GM18505 (cell line): ENCODE measurements around the gene PLA2G4B.

Experiments used
- ATAC-seq: cut with Tn5 transposase; IDR thresholded peaks from one replicate; pipeline ENCODE4 v1.9.1; 2021; ENCODE audit not compliant: unreplicated experiment
- POLR2A ChIP-seq: IDR thresholded peaks from 4 replicates; pipeline ENCODE4 v1.6.1; 2011; ENCODE audit warnings: borderline replicate concordance; ENCODE audit not compliant: insufficient read depth, insufficient read length; ENCODE audit errors: extremely low read depth

The PLA2G4B gene

GRCh38 chr15:41801185-41801584 lies 37.5 kb upstream of the PLA2G4B start:
- TF ChIP-seq POLR2A: no peak
- ATAC-seq: no peak

GRCh38 chr15:41801850-41802455 lies 36.7 kb upstream of the PLA2G4B start:
- ATAC-seq: no peak
- no peak for TF ChIP-seq POLR2A

- TF ChIP-seq POLR2A: no peak
- ATAC-seq: no peak
Measured at GRCh38 chr15:41804361-41804760, 34.3 kb upstream of the PLA2G4B start.

GRCh38 chr15:41804916-41805666 lies 33.6 kb upstream of the PLA2G4B start:
- no peak for ATAC-seq
- no peak for TF ChIP-seq POLR2A

GRCh38 chr15:41805711-41806110 lies 32.9 kb upstream of the PLA2G4B start:
- no peak for TF ChIP-seq POLR2A
- no peak for ATAC-seq

GRCh38 chr15:41806291-41807181 lies 32.1 kb upstream of the PLA2G4B start:
- ATAC-seq: no peak
- TF ChIP-seq POLR2A: no peak

GRCh38 chr15:41809121-41809520 lies 29.5 kb upstream of the PLA2G4B start:
- ATAC-seq: no peak
- TF ChIP-seq POLR2A: no peak

GRCh38 chr15:41809526-41810220 lies 29.0 kb upstream of the PLA2G4B start:
- TF ChIP-seq POLR2A: no peak
- no peak for ATAC-seq

- no peak for ATAC-seq
- TF ChIP-seq POLR2A: no peak
Measured at GRCh38 chr15:41810651-41811431, 27.8 kb upstream of the PLA2G4B start.

GRCh38 chr15:41811432-41812195 lies 27.0 kb upstream of the PLA2G4B start:
- TF ChIP-seq POLR2A: no peak
- no peak for ATAC-seq

GRCh38 chr15:41812820-41813375 lies 25.7 kb upstream of the PLA2G4B start:
- no peak for TF ChIP-seq POLR2A
- no peak for ATAC-seq
